Hematopoietic multipotent progenitor cell treated with erythropoietin and hydrocortisone succinate and interleukin-3 and kit ligand, for 4 days (in vitro differentiated cells): ENCODE measurements around the gene ELF2.
"Not testable (repeated sequence)": the region's sequence is repeated elsewhere in the genome, so short reads cannot be mapped to it uniquely, and the experiment has no call there.

Experiments
- DNase-seq: peaks from one replicate; pipeline ENCODE4 v3.0.0-alpha.2; 2015

ELF2 gene

GRCh38 chr4:139015948-139016471 lies 161.0 kb downstream of the ELF2 start:
- DNase-seq: peak; percentile 67

DNA sequence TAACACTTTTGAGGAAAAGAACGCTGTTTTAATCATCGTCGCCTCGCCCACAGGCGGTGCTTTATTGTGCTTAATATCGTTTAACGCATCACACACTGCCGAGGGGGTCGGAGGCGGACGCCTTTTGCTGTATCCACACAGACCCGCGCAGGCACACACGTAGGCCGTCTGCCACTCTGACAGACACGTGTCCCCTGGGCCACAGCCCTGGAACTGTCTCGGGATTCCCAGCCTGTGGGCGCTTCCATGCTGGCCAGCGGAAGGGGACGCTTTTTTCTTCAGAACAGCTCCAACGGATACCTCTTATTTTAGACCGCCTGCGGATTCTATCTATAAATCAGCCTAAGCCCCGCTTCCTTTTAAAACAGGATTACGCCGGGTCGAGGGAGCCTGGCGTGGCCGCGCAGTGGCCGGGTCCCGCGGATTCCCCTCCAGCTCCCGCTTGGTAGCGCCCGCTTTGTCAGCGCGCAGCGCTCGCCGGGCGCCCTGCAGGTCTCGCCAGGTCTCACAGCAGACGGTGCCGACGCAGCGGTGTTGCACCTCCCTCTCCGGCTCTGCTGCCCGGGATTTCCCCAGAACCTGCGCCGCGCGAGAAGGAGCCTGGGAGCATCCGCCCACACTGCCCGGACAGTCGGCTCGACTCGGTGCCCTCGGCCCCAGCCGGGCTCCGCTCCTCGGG lies 161.6 kb downstream of the ELF2 start, which contains the start of gene NOCT:
TSS of gene NOCT (plus strand) at position 513 of the 679 bp plus-strand sequence. CDS start 201 bp downstream, outside the sequence.
- DNase-seq: peak; percentile 96

GRCh38 chr4:139014371-139015268 lies 162.4 kb downstream of the ELF2 start:
- DNase-seq: peak; percentile 51

DNA sequence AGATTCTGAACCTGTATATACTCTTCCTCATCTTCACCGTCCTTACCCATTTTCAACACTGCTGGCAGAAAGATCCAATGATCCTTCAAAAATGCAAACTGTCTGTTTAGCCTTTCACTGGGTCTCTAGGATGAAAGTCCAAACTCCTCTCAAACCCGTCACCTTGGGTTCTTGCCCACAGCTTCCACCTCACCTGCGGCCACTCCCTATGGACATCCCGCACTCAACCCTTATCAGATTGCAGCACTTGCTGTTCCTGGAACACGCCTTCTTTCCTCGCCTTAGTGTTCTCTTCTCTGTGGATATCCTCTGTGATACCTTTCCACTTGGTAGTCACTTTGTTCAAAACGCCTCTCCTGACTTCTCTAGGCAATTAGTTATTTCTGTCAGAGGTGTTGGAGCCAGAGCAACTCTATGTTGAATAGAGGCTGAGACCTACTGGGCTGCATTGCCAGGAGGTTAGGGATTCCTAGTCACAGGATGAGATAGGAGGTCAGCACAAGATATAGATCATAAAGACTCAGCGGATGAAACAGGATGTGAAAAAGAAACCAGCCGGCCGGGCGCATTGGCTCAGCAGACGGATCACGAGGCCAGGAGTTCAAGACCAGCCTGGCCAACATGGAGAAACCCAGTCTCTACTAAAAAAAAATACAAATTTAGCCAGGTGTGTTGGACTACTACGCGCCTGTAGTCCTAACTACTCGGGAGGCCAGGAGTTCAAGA lies 165.6 kb downstream of the ELF2 start:
- no peak for DNase-seq

DNA sequence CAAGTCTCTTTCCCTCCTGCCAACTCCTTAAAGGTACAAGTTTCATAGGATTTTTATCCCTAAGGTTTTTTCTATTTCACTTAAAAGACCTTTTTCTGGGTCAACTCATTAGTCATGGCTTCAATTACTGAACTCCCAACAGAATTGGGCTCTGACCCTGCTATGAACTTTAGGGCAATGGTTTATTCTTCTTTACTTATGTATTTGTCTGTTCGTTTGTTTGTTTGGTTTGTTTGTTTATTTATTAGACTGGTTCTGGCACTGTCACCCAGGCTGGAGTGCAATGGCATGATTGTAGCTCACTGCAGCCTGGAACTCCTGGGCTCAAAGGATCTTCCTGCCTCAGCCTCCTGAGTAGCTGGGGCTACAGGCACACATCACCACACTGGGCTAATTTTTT lies 167.3 kb downstream of the ELF2 start:
- DNase-seq: no peak

DNA sequence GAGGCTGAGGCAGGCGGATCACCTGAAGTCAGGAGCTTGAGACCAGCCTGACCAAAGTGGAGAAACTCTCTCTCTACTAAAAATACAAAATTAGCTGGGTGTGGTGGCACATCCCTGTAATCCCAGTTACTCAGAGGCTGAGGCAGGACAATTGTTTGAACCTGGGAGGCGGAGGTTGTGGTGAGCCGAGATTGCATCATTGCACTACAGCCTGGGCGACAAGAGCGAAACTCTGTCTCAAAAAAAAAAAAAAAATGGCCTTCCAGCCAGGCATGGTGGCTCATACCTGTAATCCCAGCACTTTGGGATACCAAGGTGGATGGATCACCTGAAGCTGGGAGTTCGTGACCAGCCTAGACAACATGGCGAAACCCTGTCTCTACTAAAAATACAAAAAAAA lies 168.7 kb downstream of the ELF2 start:
- DNase-seq: not testable (repeated sequence)

DNA sequence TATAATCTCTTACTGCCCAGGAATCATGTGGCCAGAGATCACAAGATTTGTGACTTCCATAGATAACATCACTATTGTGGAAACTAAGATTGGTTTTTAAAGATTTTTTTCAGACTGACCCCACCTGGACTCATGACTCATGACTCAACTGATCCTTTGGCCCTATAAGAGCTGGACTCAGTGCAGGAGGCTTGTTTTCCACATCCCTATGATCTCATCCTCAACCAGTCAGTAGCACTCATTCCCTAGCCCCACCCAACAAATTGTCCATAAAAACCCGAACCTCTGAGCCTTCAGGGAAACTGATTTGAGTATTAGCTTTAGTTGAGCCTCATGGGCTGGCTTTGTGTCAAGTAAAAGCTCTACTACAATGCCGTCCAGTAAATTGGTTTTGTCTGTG lies 169.4 kb downstream of the ELF2 start:
- DNase-seq: no peak
